H1 (cell line): ENCODE results near the gene AP3D1. TPM values are rescaled to one million over a fixed set of nuclear protein-coding genes. Genes with fewer than 3 reads are reported as not detected.

Source experiments
- CTCF ChIA-PET: fragments of 300-600 bp; sonication (Branson Sonifier 250); formaldehyde crosslinking; loops from one replicate; lab custom pipeline; 2021; ENCODE audit not compliant: partially characterized antibody; lab: Charles Lee
- POLR2A ChIA-PET: fragments of 300-600 bp; sonication (Branson Sonifier 250); formaldehyde crosslinking; loops from one replicate; lab custom pipeline; 2021; ENCODE audit warnings: inconsistent platforms; ENCODE audit not compliant: partially characterized antibody; lab: Charles Lee
- DNase-seq, 2 experiments: peaks; one replicate each; pipeline versions ENCODE4 v3.0.0 to v3.0.0-alpha.2; 2010 to 2022; ENCODE audit warnings: low spot score in 2 of 2, low read depth in 1 of 2, mixed read lengths in 1 of 2
- FAIRE-seq: peaks from 2 replicates; lab custom pipeline; 2011; peaks lifted over from hg19 to GRCh38; lab: Jason Lieb, UNC
- H2AFZ ChIP-seq: 2 replicates; pipeline ENCODE4 v1.8.1; 2012; ENCODE audit warnings: low read length, inconsistent platforms
- H2AK5ac ChIP-seq: 2 replicates; pipeline ENCODE4 v1.6.1; 2013; ENCODE audit warnings: low read depth, low read length
- H2BK120ac ChIP-seq: replicated peaks from 2 replicates; pipeline ENCODE3; 2013; ENCODE audit warnings: low read depth, low read length, inconsistent platforms
- H2BK12ac ChIP-seq: 2 replicates; pipeline ENCODE4 v1.6.1; 2013; ENCODE audit warnings: low read depth, low read length
- H2BK15ac ChIP-seq: 2 replicates; pipeline ENCODE4 v1.6.1; 2013; ENCODE audit warnings: low read length
- H2BK20ac ChIP-seq: 2 replicates; pipeline ENCODE4 v1.6.1; 2013; ENCODE audit warnings: low read length
- H2BK5ac ChIP-seq: 2 replicates; pipeline ENCODE4 v1.6.1; 2013; ENCODE audit warnings: low read depth, low read length
- H3K14ac ChIP-seq: 2 replicates; pipeline ENCODE4 v1.6.1; 2013; ENCODE audit warnings: inconsistent platforms; ENCODE audit not compliant: insufficient read length
- H3K18ac ChIP-seq: 2 replicates; pipeline ENCODE4 v1.6.1; 2013; ENCODE audit warnings: low read length; ENCODE audit errors: extremely low read depth
- H3K23ac ChIP-seq: 2 replicates; pipeline ENCODE4 v1.6.1; 2013; ENCODE audit warnings: inconsistent platforms; ENCODE audit not compliant: insufficient read length
- H3K23me2 ChIP-seq: 2 replicates; pipeline ENCODE4 v1.6.1; 2013; ENCODE audit warnings: low read depth, low read length
- H3K27ac ChIP-seq: 2 replicates; pipeline ENCODE4 v1.6.1; 2011; ENCODE audit warnings: low read depth, low read length, inconsistent platforms
- H3K27me3 ChIP-seq, 4 experiments: replicated peaks in 1 of 4; 1 replicate in 1 of 4; 2 replicates in 3 of 4; pipeline versions ENCODE4 v1.6.1 to v1.8.1; 2011 to 2013; ENCODE audit warnings: low read length in 3 of 4, mild to moderate bottlenecking in 3 of 4, inconsistent platforms in 2 of 4, mixed read lengths in 2 of 4, moderate library complexity in 1 of 4; ENCODE audit not compliant: control insufficient read depth in 3 of 4, insufficient read depth in 3 of 4; ENCODE audit errors: extremely low read depth in 1 of 4
- H3K36me3 ChIP-seq, 4 experiments: 2 replicates each; pipeline versions ENCODE4 v1.6.1 to v1.8.1; 2011 to 2013; ENCODE audit warnings: mild to moderate bottlenecking in 4 of 4, low read length in 3 of 4, moderate library complexity in 2 of 4, control low read depth in 1 of 4, inconsistent platforms in 1 of 4; ENCODE audit not compliant: insufficient read depth in 4 of 4, control insufficient read depth in 2 of 4
- H3K4ac ChIP-seq: replicated peaks from 2 replicates; pipeline ENCODE3; 2013; ENCODE audit warnings: low read length, low read depth, mixed read lengths, inconsistent platforms; ENCODE audit not compliant: insufficient read length
- H3K4me1 ChIP-seq, 4 experiments: replicated peaks in 1 of 4; 1 replicate in 1 of 4; 2 replicates in 3 of 4; pipeline versions ENCODE4 v1.6.1 to v1.8.1; 2011 to 2013; ENCODE audit warnings: low read length in 3 of 4, inconsistent platforms in 2 of 4, mixed read lengths in 1 of 4; ENCODE audit not compliant: insufficient read depth in 4 of 4, control insufficient read depth in 3 of 4
- H3K4me2 ChIP-seq, 2 experiments: 2 replicates each; pipeline versions ENCODE4 v1.6.1 to v1.8.1; 2011 to 2013; ENCODE audit warnings: low read depth in 2 of 2, low read length in 2 of 2, control low read depth in 1 of 2, inconsistent platforms in 1 of 2, mild to moderate bottlenecking in 1 of 2; ENCODE audit not compliant: insufficient read depth in 1 of 2
- H3K4me3 ChIP-seq, 4 experiments: fragments of 200-600, 300-600 bp in 1 of 4; sonication (generic), shearing (Covaris generic), sonication (Bioruptor Twin) in 1 of 4; 2 replicates each; pipeline versions ENCODE4 v1.5.1 to v1.8.1; 2011 to 2016; ENCODE audit warnings: low read length in 4 of 4, low read depth in 3 of 4, control low read depth in 2 of 4, inconsistent platforms in 2 of 4, mild to moderate bottlenecking in 2 of 4, mixed read lengths in 1 of 4, moderate library complexity in 1 of 4; ENCODE audit not compliant: insufficient read depth in 2 of 4; ENCODE audit errors: extremely low read depth in 1 of 4
- H3K56ac ChIP-seq: replicated peaks from 2 replicates; pipeline ENCODE3; 2013; ENCODE audit warnings: low read depth, mild to moderate bottlenecking, mixed read lengths, low read length, inconsistent platforms; ENCODE audit not compliant: insufficient read length
- H3K79me1 ChIP-seq: 2 replicates; pipeline ENCODE4 v1.6.1; 2013; ENCODE audit warnings: low read depth, low read length, control low read depth
- H3K79me2 ChIP-seq, 2 experiments: 2 replicates each; pipeline versions ENCODE4 v1.6.1 to v1.8.1; 2012 to 2013; ENCODE audit warnings: low read length in 2 of 2, mild to moderate bottlenecking in 2 of 2, inconsistent platforms in 1 of 2; ENCODE audit not compliant: insufficient read depth in 2 of 2, control insufficient read depth in 1 of 2
- H3K9ac ChIP-seq, 4 experiments: replicated peaks in 1 of 4; 1 replicate in 1 of 4; 2 replicates in 3 of 4; pipeline versions ENCODE4 v1.6.1 to v1.8.1; 2011 to 2013; ENCODE audit warnings: low read depth in 3 of 4, low read length in 3 of 4, control low read depth in 2 of 4, mild to moderate bottlenecking in 2 of 4, moderate library complexity in 2 of 4, inconsistent platforms in 1 of 4; ENCODE audit errors: extremely low read depth in 1 of 4
- H3K9me3 ChIP-seq, 2 experiments: 2 replicates each; pipeline versions ENCODE4 v1.6.1 to v1.8.1; 2012 to 2013; ENCODE audit warnings: mild to moderate bottlenecking in 2 of 2, moderate library complexity in 2 of 2, control low read depth in 1 of 2, inconsistent platforms in 1 of 2, low read depth in 1 of 2, low read length in 1 of 2, mixed read lengths in 1 of 2; ENCODE audit not compliant: insufficient read depth in 2 of 2
- H4K20me1 ChIP-seq, 2 experiments: replicated peaks in 1 of 2; 2 replicates each; pipeline versions ENCODE3 to v1.8.1; 2011 to 2013; ENCODE audit warnings: inconsistent platforms in 2 of 2, low read length in 2 of 2, mild to moderate bottlenecking in 1 of 2; ENCODE audit not compliant: insufficient read depth in 2 of 2, control insufficient read depth in 1 of 2
- H4K5ac ChIP-seq: 2 replicates; pipeline ENCODE4 v1.6.1; 2013; ENCODE audit warnings: low read length, low read depth, mixed read lengths, inconsistent platforms; ENCODE audit not compliant: insufficient read length
- H4K8ac ChIP-seq: 2 replicates; pipeline ENCODE4 v1.8.0; 2013; ENCODE audit warnings: mild to moderate bottlenecking, moderate library complexity, low read length, inconsistent platforms; ENCODE audit not compliant: insufficient read depth; ENCODE audit errors: extremely low read depth
- H4K91ac ChIP-seq: replicated peaks from 2 replicates; pipeline ENCODE3; 2013; ENCODE audit warnings: low read length, mixed read lengths, inconsistent platforms; ENCODE audit not compliant: insufficient read length
- ATF3 ChIP-seq: IDR thresholded peaks from 2 replicates; pipeline ENCODE4 v1.6.1; 2011; ENCODE audit warnings: low read depth, mild to moderate bottlenecking, low read length; ENCODE audit not compliant: insufficient read depth
- CTCF ChIP-seq, 3 experiments: IDR thresholded peaks; 1 replicate in 2 of 3; 2 replicates in 1 of 3; pipeline versions ENCODE4 v1.5.1 to v1.6.1; 2011; ENCODE audit warnings: low read length in 3 of 3, mild to moderate bottlenecking in 3 of 3, inconsistent platforms in 2 of 3, low read depth in 1 of 3, moderate library complexity in 1 of 3; ENCODE audit not compliant: insufficient read depth in 1 of 3; ENCODE audit errors: control extremely low read depth in 1 of 3
- E2F6 ChIP-seq: IDR thresholded peaks from 2 replicates; pipeline ENCODE4 v1.6.1; 2012; ENCODE audit warnings: inconsistent platforms
- HDAC6 ChIP-seq: IDR thresholded peaks from one replicate; pipeline ENCODE4 v1.7.1; 2012; ENCODE audit warnings: low read depth, mild to moderate bottlenecking, inconsistent platforms, low read length, moderate library complexity
- KDM4A ChIP-seq: IDR thresholded peaks from one replicate; pipeline ENCODE4 v1.7.1; 2012; ENCODE audit warnings: low read depth, mild to moderate bottlenecking, moderate library complexity, low read length, inconsistent platforms; ENCODE audit not compliant: severe bottlenecking
- POLR2A ChIP-seq, 2 experiments: IDR thresholded peaks; 1 replicate in 1 of 2; 2 replicates in 1 of 2; pipeline ENCODE4 v1.6.1; 2011; ENCODE audit warnings: low read depth in 2 of 2, low read length in 2 of 2, mild to moderate bottlenecking in 2 of 2; ENCODE audit errors: control extremely low read depth in 1 of 2
- RFX5 ChIP-seq: IDR thresholded peaks from 2 replicates; pipeline ENCODE4 v1.6.1; 2011; ENCODE audit warnings: low read depth, low read length, improper control_type of control experiment, borderline replicate concordance
- SIRT6 ChIP-seq: IDR thresholded peaks from one replicate; pipeline ENCODE4 v1.7.1; 2012; ENCODE audit warnings: low read length, inconsistent platforms
- SUZ12 ChIP-seq: fragments of 200-600 bp; sonication (generic); IDR thresholded peaks from 2 replicates; pipeline ENCODE4 v1.6.1; 2012; ENCODE audit warnings: mild to moderate bottlenecking, inconsistent platforms, low read length, moderate library complexity, mixed read lengths
- TAF7 ChIP-seq: optimal IDR thresholded peaks from 2 replicates; pipeline ENCODE3; 2011; ENCODE audit warnings: low read depth, mild to moderate bottlenecking, inconsistent platforms, low read length, moderate library complexity, borderline replicate concordance
- WGBS, 2 experiments: shearing (Covaris generic) in 1 of 2; methylation state at CpG; one replicate each; pipeline versions ENCODE4 v1.1.6 to v1.1.7; 2013 to 2015; ENCODE audit warnings: low lambda C conversion rate in 2 of 2, mixed read lengths in 2 of 2, inconsistent platforms in 1 of 2, low coverage in 1 of 2, missing lambda C conversion rate in 1 of 2; ENCODE audit not compliant: insufficient replicate concordance in 2 of 2, insufficient coverage in 1 of 2, insufficient read length in 1 of 2; ENCODE audit errors: extremely low coverage in 1 of 2, missing lambda C conversion rate in 1 of 2; 5-methylcytosine and 5-hydroxymethylcytosine counted together
- polyA plus RNA-seq, 7 experiments: library from polyadenylated mRNA; depleted of rRNA in 3 of 7; stranded (reverse) in 5 of 7; unstranded in 2 of 7; fragments of >200 nt in 5 of 7; fragments of 200-250 nt in 2 of 7; gene quantifications; 1 replicate in 5 of 7; 2 replicates in 1 of 7; 4 replicates in 1 of 7; pipeline versions ENCODE4 v1.2.1 to v1.2.3, GENCODE V29; 2011 to 2013; ENCODE audit warnings: missing spikeins in 2 of 7, mixed read lengths in 2 of 7
- total RNA-seq: library from RNA; stranded (reverse); fragmentation: NEBNext Ultra II Directional; extraction: Animal tissue kit (Norgen Biotek cat#: 25700); gene quantifications from 2 replicates; pipeline ENCODE4 v1.2.1, GENCODE V29; 2021

The AP3D1 gene
- total and polyA plus RNA-seq, 2 of the 8 experiments (the other 6 are each of a cell fraction or from before 2014, with no cell fraction given), result 161 to 174 TPM

- no peak overlapping the region for H2BK120ac ChIP-seq
- no peak overlapping the region for H2AK5ac ChIP-seq
- no peak overlapping the region for H4K91ac ChIP-seq
- no peak overlapping the region for H3K14ac ChIP-seq
- H3K9me3 ChIP-seq, result no peaks in the 10 kb centered on the region
- H3K36me3 ChIP-seq, result peaks cover 6 to 29% (median 15%) of the 10 kb centered on the region in 4 experiments; a peak in 7 of 8 replicates
- no peak overlapping the region for H3K56ac ChIP-seq
- no peak overlapping the region for H2BK20ac ChIP-seq
- peaks cover 27% of the 10 kb centered on the region for H3K79me1 ChIP-seq
- no peaks in the 10 kb centered on the region for H3K27me3 ChIP-seq
- FAIRE-seq, result no peak
- no peaks in the 10 kb centered on the region for H3K23me2 ChIP-seq
- no peak overlapping the region for H3K18ac ChIP-seq
- H3K4me2 ChIP-seq, result no peak overlapping the region
- WGBS, 2 experiments, result 95% methylated on average over 13 of the region's 13 CpGs; no CpG with 5 or more reads in 1 of the 2 experiments
- DNase-seq, result no peak
- no peak overlapping the region for H2BK5ac ChIP-seq
- POLR2A ChIA-PET, result interaction anchor here (0.6 to 0.9 kb wide), 2 partner anchors 104 to 289 kb away, joined by 3 read pairs; partner anchors contain the start of gene GADD45B
- no peak overlapping the region for H2AFZ ChIP-seq
- H3K23ac ChIP-seq, result no peak overlapping the region
- H3K79me2 ChIP-seq, result peaks cover 0 to 23% of the 10 kb centered on the region in 2 experiments; a peak in 1 of 4 replicates
- no peak overlapping the region for H3K27ac ChIP-seq
- peaks cover 2 to 26% of the 10 kb centered on the region in 2 experiments for H4K20me1 ChIP-seq
- no peak overlapping the region for H4K8ac ChIP-seq
- H2BK15ac ChIP-seq, result no peak overlapping the region
- H3K9ac ChIP-seq, result no peak overlapping the region
- no peak overlapping the region for H3K4ac ChIP-seq
- no peak overlapping the region for H4K5ac ChIP-seq
- no peak overlapping the region for H2BK12ac ChIP-seq
- CTCF ChIA-PET, result interaction anchor here (0.9 to 3.7 kb wide), 5 partner anchors 10 to 88 kb away, joined by 3 to 18 read pairs (median 5); no protein-coding TSS in a partner anchor
- no peak overlapping the region for H3K4me3 ChIP-seq
- H3K4me1 ChIP-seq, result no peaks in the 10 kb centered on the region; a peak in 1 of 7 replicates
- TF ChIP-seq SUZ12 (no peak), TAF7 (no peak), HDAC6 (no peak), KDM4A (no peak), CTCF (IDR thresholded peaks at IDR 0.05; ENCODE audit: control extremely low read depth in 1 of 3, insufficient read depth in 1 of 3, low read depth in 1 of 3, low read length in 3 of 3) (no peak), E2F6 (no peak), RFX5 (no peak), POLR2A (IDR thresholded peaks at IDR 0.05; ENCODE audit: control extremely low read depth in 1 of 2, low read depth in 2 of 2, low read length in 2 of 2) (no peak), SIRT6 (no peak), ATF3 (no peak)
Observed at GRCh38 chr19:2187159-2187558, 35.8 kb upstream of the AP3D1 start.
